Renal cortex interstitium (tissue), 11 donors: Measurements from ENCODE around the gene RAB40AL. TPM values are rescaled to one million over a fixed set of nuclear protein-coding genes. Genes with fewer than 3 reads are reported as not detected.
A peak's percentile ranks its signal among the peaks of the same experiment; 100 is the strongest.

ENCODE experiments used
- DNase-seq, 11 donors: peaks; one replicate each; pipeline ENCODE4 v3.0.0-alpha.2; 2013; ENCODE audit warnings: low read depth in 9 of 11, low spot score in 4 of 11; ENCODE audit errors: extremely low read depth in 1 of 11
- polyA plus RNA-seq, 3 donors: library from polyadenylated mRNA; unstranded; fragments of 120-200 nt; gene quantifications; one replicate each; pipeline ENCODE4 v1.2.1, GENCODE V29; 2013; ENCODE audit not compliant: insufficient read length in 3 of 3

Gene RAB40AL
- polyA plus RNA-seq, 3 donors: 0.27 TPM; not detected in 2

GRCh38 chrX:102976286-102976685 is 39.2 kb downstream of the RAB40AL start:
- no peak for DNase-seq

- peak in 3 of 11 donors; percentile 6 to 11 (median 10) for DNase-seq
These were observed 39.9 kb downstream of the RAB40AL start for GRCh38 chrX:102976793-102977495.

DNA sequence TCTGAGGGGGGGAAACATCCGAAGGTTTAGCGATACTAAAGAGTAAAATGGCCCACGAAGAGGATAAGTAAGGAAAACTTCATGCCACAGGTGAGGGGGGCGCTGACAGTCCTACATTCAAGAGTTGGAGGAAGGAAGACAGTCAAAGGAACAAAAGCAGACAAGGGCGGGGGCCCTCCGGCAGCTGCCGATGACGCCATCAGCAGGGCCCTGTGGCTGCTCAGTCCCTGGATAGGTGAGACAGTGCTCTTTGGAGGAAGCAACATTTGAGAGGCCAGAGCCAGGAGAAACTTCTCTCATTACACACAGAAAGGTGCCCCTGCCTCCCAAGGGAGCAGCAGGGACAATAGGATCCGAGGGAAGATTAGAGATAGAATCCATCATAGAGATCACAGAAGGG is 41.5 kb downstream of the RAB40AL start:
- no peak for DNase-seq

GRCh38 chrX:102979536-102979935 is 42.5 kb downstream of the RAB40AL start:
- DNase-seq: no peak

GRCh38 chrX:102983205-102983604 is 46.1 kb downstream of the RAB40AL start:
- DNase-seq: no peak

DNA sequence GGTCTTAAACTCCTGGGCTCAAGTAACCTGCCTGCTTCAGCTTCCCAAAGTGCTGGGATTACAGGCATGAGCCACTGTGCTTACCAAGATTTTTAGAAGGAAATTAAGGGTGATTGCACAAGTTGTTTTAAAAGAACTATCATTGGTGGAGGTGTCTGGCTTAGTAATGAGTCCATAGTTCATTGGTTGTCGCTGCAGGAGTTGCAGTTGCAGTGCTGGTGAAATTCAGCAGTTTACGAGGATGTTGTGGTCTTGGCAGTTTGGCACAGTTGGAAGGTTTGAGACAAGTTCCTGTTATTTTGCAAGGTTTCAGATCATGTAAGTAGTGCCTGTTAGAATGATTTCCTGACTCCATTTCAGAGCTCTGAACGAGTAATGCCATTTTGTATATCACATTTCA is 48.1 kb downstream of the RAB40AL start:
- DNase-seq: no peak

Other genes with a start within 250 kb of the RAB40AL start
- 10 to 100 TPM; 38.7 to 41.5 (median 40.6) TPM for gene GPRASP2, start 224.8 kb upstream of the RAB40AL start, polyA plus RNA-seq
- 10 to 100 TPM; 18.1 to 18.9 (median 18.5) TPM for gene GPRASP3, start 216.5 kb upstream of the RAB40AL start, polyA plus RNA-seq
- 10 to 100 TPM; 53.1 to 63.7 (median 57.1) TPM for gene BEX1, start 126.9 kb downstream of the RAB40AL start, polyA plus RNA-seq
- under 1 TPM in 2 of 3 donors, not detected in 1; 0.11 to 0.19 TPM for gene NXF3, start 155.9 kb downstream of the RAB40AL start, polyA plus RNA-seq